Measurements from ENCODE around the gene LRRC8A.

Gene LRRC8A

DNA sequence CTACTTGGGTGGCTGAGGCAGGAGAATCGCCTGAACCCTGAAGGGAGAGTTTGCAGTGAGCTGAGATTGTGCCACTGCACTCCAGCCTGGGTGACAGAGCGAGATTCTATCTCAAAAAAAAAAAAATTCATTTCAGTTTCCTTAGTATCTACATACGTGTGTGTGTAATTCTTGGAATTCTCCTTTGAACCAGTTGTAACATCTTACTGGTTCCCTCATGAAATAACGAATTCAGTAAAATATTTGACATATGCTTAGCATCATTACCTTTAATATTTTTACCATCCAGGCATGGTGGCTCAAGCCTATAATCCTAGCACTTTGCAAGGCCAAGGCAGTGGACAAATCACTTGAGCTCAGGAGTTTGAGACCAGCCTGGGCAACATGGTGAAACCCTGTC, 47.6 kb downstream of the LRRC8A start:
- Histone ChIP-seq H2BK12ac (ENCODE audit: low read length) (no peak overlapping the region), H3K4me3 (ENCODE audit: low read length in 2 of 2) (no peak overlapping the region), H3K79me1 (ENCODE audit: low read depth, low read length) (no peaks in the 10 kb centered on the region), H3K4me1 (ENCODE audit: control insufficient read depth in 2 of 2, insufficient read depth in 1 of 2, low read depth in 1 of 2, low read length in 2 of 2) (no peaks in the 10 kb centered on the region), H3K9ac (ENCODE audit: low read depth, low read length, poor library complexity) (no peak overlapping the region), H3K27ac (replicated peaks; ENCODE audit: low read length) (no peak overlapping the region), H2AFZ (ENCODE audit: low read length) (no peak overlapping the region), H3K27me3 (ENCODE audit: control insufficient read depth in 3 of 3, insufficient read depth in 3 of 3, low read depth in 1 of 3, low read length in 3 of 3) (no peaks in the 10 kb centered on the region), H3K23ac (ENCODE audit: low read depth, low read length, poor library complexity) (no peak overlapping the region), H4K8ac (ENCODE audit: low read depth, low read length) (no peak overlapping the region), H3K18ac (ENCODE audit: low read length) (no peak overlapping the region), H3K14ac (ENCODE audit: low read length) (no peak overlapping the region), H3K4me2 (ENCODE audit: insufficient read depth, low read length, poor library complexity, severe bottlenecking) (no peak overlapping the region), H2BK15ac (ENCODE audit: low read length) (no peak overlapping the region), H4K91ac (ENCODE audit: low read depth, low read length, poor library complexity) (no peak overlapping the region), H3K9me3 (replicated peaks in 1 of 2; ENCODE audit: control insufficient read depth in 2 of 2, insufficient read depth in 1 of 2, low read depth in 1 of 2, low read length in 2 of 2) (no peaks in the 10 kb centered on the region), H2BK120ac (ENCODE audit: low read depth, low read length) (no peak overlapping the region), H2BK5ac (ENCODE audit: low read length) (no peak overlapping the region), H3K4ac (ENCODE audit: low read length) (no peak overlapping the region), H2AK5ac (ENCODE audit: low read depth, low read length) (no peak overlapping the region), H3K36me3 (replicated peaks in 1 of 2; ENCODE audit: control insufficient read depth in 2 of 2, insufficient read depth in 2 of 2, low read length in 2 of 2) (no peaks in the 10 kb centered on the region)
- WGBS, 2 donors (ENCODE audit: extremely low coverage in 2 of 2, insufficient read length in 2 of 2, insufficient replicate concordance in 1 of 2): no CpG with 5 or more reads among the region's 4 CpGs
- no peak for DNase-seq (ENCODE audit: low spot score)

DNA sequence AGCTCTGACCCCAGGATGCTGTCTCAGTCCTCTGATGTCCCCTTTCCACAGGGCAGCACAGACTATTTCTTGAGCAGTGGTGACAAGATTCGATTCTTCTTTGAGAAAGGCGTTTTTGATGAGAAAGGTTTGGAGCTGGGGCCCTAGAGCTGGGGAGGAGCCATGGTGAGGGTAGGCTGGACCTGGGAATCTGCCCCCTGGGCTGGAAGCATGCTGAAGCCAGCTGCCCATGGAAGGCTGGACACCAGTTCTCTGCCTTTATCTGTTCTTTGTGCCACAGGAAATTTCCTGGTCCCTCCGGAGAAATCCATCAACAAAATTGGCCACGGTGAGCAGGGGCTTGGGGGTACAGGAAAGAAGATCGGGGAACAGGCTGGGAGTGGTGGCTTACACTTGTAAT, 51.8 kb downstream of the LRRC8A start:
- H2BK15ac ChIP-seq (ENCODE audit: low read length): no peak overlapping the region
- peaks cover 2% of the 10 kb centered on the region for H3K79me1 ChIP-seq (ENCODE audit: low read depth, low read length)
- peak overlapping the region; percentile 46 for H2AFZ ChIP-seq (ENCODE audit: low read length)
- no peaks in the 10 kb centered on the region for H3K36me3 ChIP-seq (replicated peaks in 1 of 2; ENCODE audit: control insufficient read depth in 2 of 2, insufficient read depth in 2 of 2, low read length in 2 of 2)
- no peak overlapping the region for H3K27ac ChIP-seq (replicated peaks; ENCODE audit: low read length)
- H3K4me1 ChIP-seq (ENCODE audit: control insufficient read depth in 2 of 2, insufficient read depth in 1 of 2, low read depth in 1 of 2, low read length in 2 of 2): no peaks in the 10 kb centered on the region
- no peak overlapping the region for H4K91ac ChIP-seq (ENCODE audit: low read depth, low read length, poor library complexity)
- no peak overlapping the region for H3K4me3 ChIP-seq (ENCODE audit: low read length in 2 of 2)
- H4K8ac ChIP-seq (ENCODE audit: low read depth, low read length): no peak overlapping the region
- no peak overlapping the region for H3K23ac ChIP-seq (ENCODE audit: low read depth, low read length, poor library complexity)
- no peak overlapping the region for H2BK12ac ChIP-seq (ENCODE audit: low read length)
- H3K9ac ChIP-seq (ENCODE audit: low read depth, low read length, poor library complexity): no peak overlapping the region
- no peak overlapping the region for H3K14ac ChIP-seq (ENCODE audit: low read length)
- no peak overlapping the region for H2AK5ac ChIP-seq (ENCODE audit: low read depth, low read length)
- no peak for DNase-seq (ENCODE audit: low spot score)
- H3K4ac ChIP-seq (ENCODE audit: low read length): no peak overlapping the region
- H3K27me3 ChIP-seq (ENCODE audit: control insufficient read depth in 3 of 3, insufficient read depth in 3 of 3, low read depth in 1 of 3, low read length in 3 of 3): no peaks in the 10 kb centered on the region
- no peak overlapping the region for H3K18ac ChIP-seq (ENCODE audit: low read length)
- H3K9me3 ChIP-seq (replicated peaks in 1 of 2; ENCODE audit: control insufficient read depth in 2 of 2, insufficient read depth in 1 of 2, low read depth in 1 of 2, low read length in 2 of 2): no peaks in the 10 kb centered on the region
- no peak overlapping the region for H3K4me2 ChIP-seq (ENCODE audit: insufficient read depth, low read length, poor library complexity, severe bottlenecking)
- no CpG with 5 or more reads among the region's 5 CpGs for WGBS, 2 donors (ENCODE audit: extremely low coverage in 2 of 2, insufficient read length in 2 of 2, insufficient replicate concordance in 1 of 2)
- H2BK5ac ChIP-seq (ENCODE audit: low read length): no peak overlapping the region
- H2BK120ac ChIP-seq (ENCODE audit: low read depth, low read length): no peak overlapping the region

DNA sequence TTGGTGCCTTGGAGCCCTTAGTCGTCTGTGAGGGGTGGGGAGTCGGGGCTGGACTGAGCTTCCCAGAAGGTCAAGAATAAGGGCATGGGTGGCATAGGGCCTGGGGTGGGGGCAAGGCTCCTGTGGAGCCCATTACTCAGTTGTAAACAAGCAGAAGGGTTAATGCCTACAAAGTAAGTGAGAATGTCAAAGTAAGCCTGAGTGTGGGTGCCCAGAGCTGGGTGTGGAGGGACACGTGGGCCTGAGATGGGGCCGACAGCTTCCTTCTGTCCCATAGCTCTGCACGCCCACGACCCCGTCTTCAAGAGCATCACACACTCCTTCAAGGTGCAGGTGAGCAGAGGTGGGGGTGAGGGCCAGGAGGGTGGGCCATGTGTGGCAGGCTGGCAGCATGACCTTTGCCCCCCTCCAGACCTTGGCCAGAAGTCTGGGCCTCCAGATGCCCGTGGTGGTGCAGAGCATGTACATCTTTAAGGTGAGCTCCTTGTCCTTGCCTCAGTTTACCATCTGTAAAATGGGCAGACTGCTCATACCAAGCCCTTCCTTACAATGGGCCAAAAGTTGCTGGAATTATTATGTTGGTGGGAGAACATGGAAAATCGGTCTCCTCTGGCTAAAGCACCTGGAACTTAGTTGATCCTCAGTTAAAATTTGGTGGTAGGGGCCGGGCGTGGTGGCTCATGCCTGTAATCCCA, 54.4 kb downstream of the LRRC8A start:
- no peak for DNase-seq (ENCODE audit: low spot score)
- WGBS, 2 donors (ENCODE audit: extremely low coverage in 2 of 2, insufficient read length in 2 of 2, insufficient replicate concordance in 1 of 2): no CpG with 5 or more reads among the region's 11 CpGs
- H4K8ac ChIP-seq (ENCODE audit: low read depth, low read length): no peak overlapping the region

DNA sequence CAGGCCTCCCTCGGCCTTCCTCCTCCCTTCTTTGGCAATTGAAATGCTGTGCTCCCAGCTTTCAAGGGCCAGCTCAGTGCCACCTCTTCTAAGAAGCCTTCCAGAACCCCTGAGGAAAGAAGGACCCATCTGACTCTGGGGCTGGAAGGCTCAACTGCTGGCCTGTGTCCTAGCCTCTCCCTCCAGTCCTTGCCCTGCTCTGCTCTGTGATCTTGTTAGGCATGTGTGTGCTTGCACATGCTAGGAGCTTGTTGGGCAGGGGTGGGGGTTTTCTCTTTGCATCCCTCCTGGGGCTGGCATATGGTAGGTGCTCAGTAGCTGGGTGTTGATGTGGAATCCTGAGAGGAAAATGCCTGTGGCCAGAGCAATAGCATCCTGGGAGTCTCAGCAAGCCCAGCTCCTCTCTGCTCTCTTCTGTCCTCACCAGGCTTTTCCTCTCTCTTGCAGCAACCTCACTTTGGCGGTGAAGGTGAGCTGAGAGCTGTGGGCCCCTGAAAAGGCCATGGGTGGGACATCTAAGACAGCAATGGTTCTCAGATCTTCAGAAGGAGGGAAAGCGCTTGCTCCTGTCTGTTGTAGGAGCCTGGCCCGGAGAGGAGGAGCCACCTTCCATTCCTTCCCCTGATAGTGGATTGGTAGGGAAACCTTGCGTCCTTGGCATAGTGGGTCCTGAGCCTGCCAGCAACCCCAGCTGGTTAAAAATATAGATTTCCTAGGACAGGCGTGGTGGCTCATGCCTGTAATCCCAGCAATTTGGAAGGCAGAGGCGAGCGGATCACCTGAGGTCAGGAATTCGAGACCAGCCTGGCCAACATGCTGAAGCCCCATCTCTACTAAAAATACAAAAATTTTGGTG, 55.6 kb downstream of the LRRC8A start:
- WGBS, 2 donors (ENCODE audit: extremely low coverage in 2 of 2, insufficient read length in 2 of 2, insufficient replicate concordance in 1 of 2): no CpG with 5 or more reads among the region's 9 CpGs

More for the DNA sequence above, 54.4 kb downstream of the LRRC8A start:
- Histone ChIP-seq H3K23ac (ENCODE audit: low read depth, low read length, poor library complexity) (peak overlapping the region; percentile 80), H2BK5ac (ENCODE audit: low read length) (peak overlapping the region; percentile 75), H3K79me1 (ENCODE audit: low read depth, low read length) (peaks cover 2% of the 10 kb centered on the region), H3K27me3 (ENCODE audit: control insufficient read depth in 3 of 3, insufficient read depth in 3 of 3, low read depth in 1 of 3, low read length in 3 of 3) (no peaks in the 10 kb centered on the region), H2BK15ac (ENCODE audit: low read length) (no peak overlapping the region), H3K14ac (ENCODE audit: low read length) (no peak overlapping the region), H3K18ac (ENCODE audit: low read length) (no peak overlapping the region), H2AFZ (ENCODE audit: low read length) (no peak overlapping the region), H3K27ac (replicated peaks; ENCODE audit: low read length) (no peak overlapping the region), H3K9ac (ENCODE audit: low read depth, low read length, poor library complexity) (no peak overlapping the region), H3K36me3 (replicated peaks in 1 of 2; ENCODE audit: control insufficient read depth in 2 of 2, insufficient read depth in 2 of 2, low read length in 2 of 2) (no peaks in the 10 kb centered on the region), H3K4ac (ENCODE audit: low read length) (no peak overlapping the region), H3K4me3 (ENCODE audit: low read length in 2 of 2) (no peak overlapping the region), H3K4me2 (ENCODE audit: insufficient read depth, low read length, poor library complexity, severe bottlenecking) (no peak overlapping the region), H3K4me1 (ENCODE audit: control insufficient read depth in 2 of 2, insufficient read depth in 1 of 2, low read depth in 1 of 2, low read length in 2 of 2) (peaks cover 0 to 8% of the 10 kb centered on the region in 2 donors), H2AK5ac (ENCODE audit: low read depth, low read length) (peak overlapping the region; percentile 75), H2BK120ac (ENCODE audit: low read depth, low read length) (no peak overlapping the region), H4K91ac (ENCODE audit: low read depth, low read length, poor library complexity) (no peak overlapping the region), H3K9me3 (replicated peaks in 1 of 2; ENCODE audit: control insufficient read depth in 2 of 2, insufficient read depth in 1 of 2, low read depth in 1 of 2, low read length in 2 of 2) (no peaks in the 10 kb centered on the region), H2BK12ac (ENCODE audit: low read length) (peak overlapping the region; percentile 73)

More for the DNA sequence above, 55.6 kb downstream of the LRRC8A start:
- Histone ChIP-seq H3K4me2 (ENCODE audit: insufficient read depth, low read length, poor library complexity, severe bottlenecking) (no peak overlapping the region), H3K36me3 (replicated peaks in 1 of 2; ENCODE audit: control insufficient read depth in 2 of 2, insufficient read depth in 2 of 2, low read length in 2 of 2) (no peaks in the 10 kb centered on the region), H3K79me1 (ENCODE audit: low read depth, low read length) (peaks cover 2% of the 10 kb centered on the region), H3K4ac (ENCODE audit: low read length) (no peak overlapping the region), H3K14ac (ENCODE audit: low read length) (no peak overlapping the region), H3K4me1 (ENCODE audit: control insufficient read depth in 2 of 2, insufficient read depth in 1 of 2, low read depth in 1 of 2, low read length in 2 of 2) (peaks cover 0 to 8% of the 10 kb centered on the region in 2 donors), H2AFZ (ENCODE audit: low read length) (peak overlapping the region; percentile 53), H2AK5ac (ENCODE audit: low read depth, low read length) (no peak overlapping the region), H2BK5ac (ENCODE audit: low read length) (no peak overlapping the region), H2BK120ac (ENCODE audit: low read depth, low read length) (no peak overlapping the region), H3K23ac (ENCODE audit: low read depth, low read length, poor library complexity) (no peak overlapping the region), H3K18ac (ENCODE audit: low read length) (no peak overlapping the region), H3K27ac (replicated peaks; ENCODE audit: low read length) (no peak overlapping the region), H4K8ac (ENCODE audit: low read depth, low read length) (no peak overlapping the region), H4K91ac (ENCODE audit: low read depth, low read length, poor library complexity) (no peak overlapping the region), H3K9me3 (replicated peaks in 1 of 2; ENCODE audit: control insufficient read depth in 2 of 2, insufficient read depth in 1 of 2, low read depth in 1 of 2, low read length in 2 of 2) (no peaks in the 10 kb centered on the region), H2BK15ac (ENCODE audit: low read length) (no peak overlapping the region), H3K9ac (ENCODE audit: low read depth, low read length, poor library complexity) (no peak overlapping the region), H3K4me3 (ENCODE audit: low read length in 2 of 2) (peak overlapping the region in 1 of 2 donors; percentile 46), H2BK12ac (ENCODE audit: low read length) (no peak overlapping the region), H3K27me3 (ENCODE audit: control insufficient read depth in 3 of 3, insufficient read depth in 3 of 3, low read depth in 1 of 3, low read length in 3 of 3) (no peaks in the 10 kb centered on the region)
- no peak for DNase-seq (ENCODE audit: low spot score)

All from neuronal stem cell (in vitro differentiated cells).